Endometrial microvascular endothelial cells (primary cell): Measurements from ENCODE around the gene PELI2. TPM values are rescaled to one million over a fixed set of nuclear protein-coding genes. Genes with fewer than 3 reads are reported as not detected.

Source experiments
- in situ Hi-C: cut with HindIII; loops from 2 replicates; pipeline ENCODE4 v1.10.0; 2017; ENCODE audit warnings: low sequenced_read_pairs, low pct_unique_long_range_greater_than_20kb; ENCODE audit errors: inconsistent ontology term
- total RNA-seq: library from RNA; depleted of rRNA; stranded (reverse); fragments of >200 nt; gene quantifications from one replicate; pipeline ENCODE4 v1.2.3, GENCODE V29; 2015; ENCODE audit errors: inconsistent ontology term

PELI2 gene
- total RNA-seq, 1 donor from 2014 or later: 11.9 TPM

GRCh38 chr14:56115976-56116893 lies 2.0 kb upstream of the PELI2 start:
- in situ Hi-C loops: no loop called here

GRCh38 chr14:56118611-56119181 lies 485 bp downstream of the PELI2 start:
- in situ Hi-C loops: no loop called here

DNA sequence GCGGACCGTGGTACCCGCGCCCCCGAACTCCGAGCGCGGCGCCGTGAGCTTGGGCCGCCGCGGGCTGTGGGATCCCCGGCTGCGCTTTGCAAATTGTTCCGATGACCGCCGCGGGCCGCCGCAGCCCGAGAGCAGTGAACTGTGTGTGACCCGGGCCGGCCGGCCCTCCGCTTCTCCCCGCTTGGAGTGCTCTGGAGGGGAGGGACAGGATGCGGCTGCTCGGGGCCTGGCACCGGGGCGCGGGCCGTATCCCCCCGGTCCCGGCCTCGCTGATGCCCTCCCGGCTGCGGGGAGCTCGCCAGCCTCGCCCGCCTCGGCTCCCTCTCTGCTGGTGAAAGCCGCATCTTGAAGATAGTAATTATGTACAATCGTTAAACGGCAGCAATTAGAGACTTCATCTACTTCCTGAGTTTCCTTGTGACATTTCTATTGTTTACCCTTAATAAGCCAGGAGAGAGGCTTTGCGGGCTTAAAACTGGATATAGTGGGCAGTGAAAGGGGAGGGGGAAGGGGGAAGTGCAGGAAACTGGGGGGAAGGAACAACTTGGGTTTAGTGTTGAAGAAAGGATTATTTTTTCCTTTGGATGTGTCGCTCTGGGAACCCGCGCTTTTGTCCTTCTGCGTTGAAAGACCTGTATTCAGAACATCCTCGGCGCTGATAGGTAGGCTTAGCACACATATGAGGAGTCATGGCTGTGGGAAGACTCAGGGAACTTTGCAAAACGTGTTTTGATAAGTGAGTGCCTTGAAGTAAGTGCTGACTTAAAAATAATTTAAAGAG lies 1.2 kb downstream of the PELI2 start:
- in situ Hi-C loops: no loop called here

GRCh38 chr14:56120091-56120691 lies 2.0 kb downstream of the PELI2 start:
- in situ Hi-C loops: no loop called here

GRCh38 chr14:56121816-56122215 lies 3.6 kb downstream of the PELI2 start:
- in situ Hi-C loops: no loop called here

DNA sequence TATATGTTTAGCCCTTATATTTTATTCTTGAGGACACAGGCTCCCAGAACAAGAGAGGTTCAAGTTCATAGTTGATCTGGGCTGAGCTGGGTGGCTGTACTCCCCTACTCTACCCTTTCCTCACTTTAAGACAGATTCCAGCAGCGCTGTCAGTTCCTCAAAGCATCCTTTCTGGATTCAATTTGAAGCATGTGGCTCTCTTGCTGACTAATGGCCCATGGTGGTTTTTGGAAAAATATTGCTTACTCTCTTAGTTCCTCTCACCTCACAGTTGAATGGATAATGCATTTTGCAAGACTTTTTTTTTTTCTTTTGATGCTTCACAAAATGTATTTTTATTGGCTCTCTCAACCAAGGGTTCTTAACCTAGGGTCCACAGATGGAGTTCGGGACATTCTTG lies 4.1 kb downstream of the PELI2 start:
- in situ Hi-C loops: no loop called here

- in situ Hi-C loops: no loop called here
Measured at GRCh38 chr14:56124327-56124726, 6.1 kb downstream of the PELI2 start.

DNA sequence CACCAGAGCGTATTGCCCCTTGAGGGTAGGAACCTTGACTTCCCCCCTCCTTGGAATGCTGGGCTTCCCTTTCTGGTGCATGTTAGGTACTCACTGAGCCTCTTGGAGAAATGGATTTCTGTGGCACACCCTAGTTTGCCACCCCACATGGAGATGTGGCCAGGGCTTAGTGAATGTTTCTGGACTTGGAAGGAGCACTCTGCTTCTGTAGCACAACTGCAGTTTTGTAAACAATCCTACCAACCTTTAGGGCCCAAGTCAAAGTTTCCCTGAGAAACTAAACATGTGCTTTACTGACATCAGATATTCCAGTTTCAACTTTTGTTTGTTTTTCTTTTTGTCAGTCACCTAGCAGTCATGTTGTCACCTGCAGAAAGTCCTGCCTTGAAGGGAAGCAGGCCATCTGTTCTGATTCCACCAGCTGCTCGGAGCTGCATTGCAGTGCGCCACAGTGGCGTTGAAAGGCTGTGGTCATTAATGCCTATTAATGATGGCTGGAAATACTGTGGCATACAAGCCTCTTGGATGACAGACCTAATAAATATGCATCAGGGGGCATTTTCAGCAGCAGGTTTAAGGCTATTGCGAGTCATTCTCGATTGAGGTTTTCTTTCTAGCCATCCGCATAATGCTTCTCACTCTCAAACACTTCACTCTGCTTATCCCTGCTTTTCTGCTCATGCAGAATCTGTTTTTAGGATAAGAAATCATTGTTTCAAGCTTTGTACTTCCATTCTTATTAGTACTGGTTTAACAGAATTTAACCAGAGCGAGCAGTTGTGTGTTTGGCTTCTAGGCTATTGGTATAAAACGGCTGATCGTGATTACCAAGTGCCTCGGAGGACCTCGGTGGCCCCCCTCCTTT lies 7.8 kb downstream of the PELI2 start:
- in situ Hi-C loops: no loop called here

GRCh38 chr14:56126637-56126913 lies 8.4 kb downstream of the PELI2 start:
- in situ Hi-C loops: no loop called here

DNA sequence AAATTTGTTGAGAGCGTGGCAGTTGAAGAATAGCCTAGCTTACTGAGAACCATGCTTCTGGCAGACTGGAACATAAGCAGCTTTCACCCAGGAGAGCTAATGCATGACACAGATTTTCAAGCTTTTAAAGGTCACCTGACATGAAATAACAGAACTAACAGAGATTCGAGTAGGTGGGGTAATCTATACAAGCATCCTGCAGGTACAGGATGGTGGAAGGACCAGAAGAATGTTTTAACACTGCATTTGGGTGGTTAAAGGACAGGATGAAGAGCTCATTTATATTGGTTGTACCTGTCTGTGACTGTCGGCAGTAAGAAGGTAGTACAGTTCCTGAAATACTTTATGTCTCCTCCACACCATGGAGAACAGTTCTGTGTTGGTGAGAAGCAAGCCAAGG lies 8.9 kb downstream of the PELI2 start:
- in situ Hi-C loops: no loop called here

- in situ Hi-C loops: no loop called here
Measured at GRCh38 chr14:56129092-56129491, 10.9 kb downstream of the PELI2 start.

- in situ Hi-C loops: no loop called here
Measured at GRCh38 chr14:56129933-56130332, 11.7 kb downstream of the PELI2 start.

- in situ Hi-C loops: no loop called here
Measured at GRCh38 chr14:56131004-56131864, 13.0 kb downstream of the PELI2 start.

DNA sequence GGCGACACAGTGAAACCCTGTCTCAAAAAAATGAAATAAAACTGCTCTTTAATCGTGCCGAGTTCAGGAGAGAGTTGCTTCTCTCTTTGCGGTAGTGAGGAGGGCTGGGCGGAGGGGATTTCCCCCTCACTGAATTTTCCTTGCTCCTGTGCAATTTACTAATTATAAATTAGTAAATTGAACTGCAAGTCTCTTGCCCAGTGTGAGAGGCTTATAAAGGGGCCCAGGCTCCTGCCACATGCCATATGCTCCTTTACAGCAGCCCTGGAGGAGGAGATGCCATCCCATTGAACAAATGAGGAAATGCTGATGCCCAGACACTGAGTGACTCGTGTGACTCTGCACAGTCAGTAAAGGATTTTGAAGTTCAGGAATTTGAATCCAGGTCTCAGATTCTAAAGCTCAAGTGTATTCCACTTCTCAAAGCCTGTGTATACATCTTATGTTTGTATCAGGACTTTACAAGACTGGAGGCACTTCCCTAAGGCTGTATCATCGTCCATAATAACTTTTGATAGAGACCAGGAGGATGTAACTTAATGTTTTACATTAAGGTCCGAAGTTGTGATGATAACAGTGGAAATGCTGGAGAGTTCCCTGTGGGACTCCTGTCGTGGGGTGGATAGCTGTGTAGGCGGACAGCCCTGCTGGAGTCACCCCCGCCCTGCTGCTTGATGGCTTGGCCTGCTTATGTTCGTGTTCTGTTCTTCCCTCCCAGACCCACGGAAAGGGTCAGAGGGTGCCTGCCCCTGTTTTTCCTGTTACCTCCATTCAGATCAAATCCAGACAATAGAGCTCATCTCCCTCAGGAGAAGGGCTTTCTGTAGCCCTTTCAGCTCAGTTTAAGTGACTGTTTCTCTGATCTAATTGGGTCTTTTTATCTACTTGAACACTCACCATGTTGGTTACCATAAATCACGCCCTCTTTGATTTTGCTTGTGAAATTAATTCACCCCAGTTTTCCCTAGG lies 13.9 kb downstream of the PELI2 start:
- in situ Hi-C loops: no loop called here

GRCh38 chr14:56133547-56133946 lies 15.3 kb downstream of the PELI2 start:
- in situ Hi-C loops: no loop called here

- in situ Hi-C loops: no loop called here
Measured at GRCh38 chr14:56135001-56135400, 16.8 kb downstream of the PELI2 start.

DNA sequence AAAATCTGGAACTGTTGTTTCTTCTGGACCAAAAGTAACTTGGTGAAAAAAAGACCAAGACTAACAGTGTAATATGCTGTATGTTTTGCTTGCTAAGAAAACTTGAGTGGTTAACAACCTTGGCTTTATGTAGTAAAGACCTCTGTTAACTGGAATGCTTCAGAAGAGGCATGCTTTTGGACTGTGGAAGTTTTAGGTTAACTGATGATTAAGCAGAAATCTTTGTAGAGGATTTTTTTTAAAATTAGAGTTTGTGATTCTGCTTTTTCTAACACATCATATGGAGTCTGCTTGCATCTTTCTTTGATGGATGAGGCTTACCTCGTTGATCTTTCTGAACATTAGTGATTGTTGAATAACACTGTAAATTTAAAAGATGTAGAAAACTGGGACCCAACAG lies 17.5 kb downstream of the PELI2 start:
- in situ Hi-C loops: no loop called here
